NCI-H82 (cell line): Measurements from ENCODE around the gene HOXC10.

Experiments used
- DNase-seq: peaks from one replicate; lab custom pipeline; 2025; lab: John Stamatoyannopoulos, UW

Gene HOXC10

GRCh38 chr12:53950789-53951576 lies 34.0 kb upstream of the HOXC10 start:
- no peak for DNase-seq

- peak; percentile 65 for DNase-seq
These were observed 33.2 kb upstream of the HOXC10 start for GRCh38 chr12:53951577-53952334.

GRCh38 chr12:53952335-53952694 lies 32.6 kb upstream of the HOXC10 start:
- DNase-seq, result no peak

- DNase-seq, result no peak
These were observed 31.8 kb upstream of the HOXC10 start for GRCh38 chr12:53952871-53953734.

DNA sequence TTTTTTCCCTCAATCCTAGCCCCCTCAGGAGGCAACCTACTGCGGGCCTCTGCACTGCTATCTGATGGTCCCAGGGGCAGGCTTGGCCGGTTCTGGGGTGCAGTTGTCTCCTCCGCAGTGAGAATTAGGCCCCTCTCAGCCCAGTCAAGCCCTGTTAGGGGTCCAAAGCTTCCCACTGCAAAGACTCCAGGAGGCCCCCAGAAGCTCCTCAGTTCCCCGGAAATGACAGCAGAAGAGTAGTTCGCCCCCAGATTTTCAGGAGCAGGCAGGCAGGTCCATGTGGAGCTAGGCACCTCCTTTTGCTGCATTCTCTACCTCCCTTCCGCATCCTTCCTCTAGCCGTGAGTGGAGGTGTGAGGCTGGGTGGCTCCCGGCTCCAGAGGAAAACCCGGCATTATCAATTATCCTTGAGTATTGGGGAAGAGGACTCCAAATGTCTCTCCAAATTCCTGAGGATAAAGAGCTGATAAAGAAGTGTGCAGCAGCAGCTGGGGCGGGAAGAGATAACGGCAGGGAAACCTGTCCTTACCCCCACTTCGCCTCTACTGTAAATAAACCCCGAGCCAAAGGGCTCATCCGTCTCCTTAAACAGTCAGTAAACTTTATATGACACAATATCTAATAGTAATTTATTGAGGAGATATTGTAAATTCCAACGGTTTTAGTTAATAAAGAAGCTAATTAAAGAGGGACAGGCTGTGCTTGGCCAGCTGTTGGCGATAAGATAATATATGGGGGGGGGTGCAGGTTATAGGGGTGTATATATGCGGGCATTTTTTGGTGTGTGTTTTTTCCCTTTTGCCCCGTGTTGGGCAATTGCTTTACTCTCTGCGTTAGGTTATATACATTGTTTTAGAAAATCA lies 30.9 kb upstream of the HOXC10 start:
- DNase-seq, result no peak

- no peak for DNase-seq
These were observed 30.3 kb upstream of the HOXC10 start, which contains the start of gene HOXC12 for GRCh38 chr12:53954694-53955035. Gene HOXC12 (plus strand): TSS chr12:53954903. CDS start chr12:53954930, 27 bp downstream.

GRCh38 chr12:53955036-53955775 lies 29.7 kb upstream of the HOXC10 start:
- DNase-seq, result no peak

- no peak for DNase-seq
These were observed 29.1 kb upstream of the HOXC10 start for GRCh38 chr12:53955776-53956250.

DNA sequence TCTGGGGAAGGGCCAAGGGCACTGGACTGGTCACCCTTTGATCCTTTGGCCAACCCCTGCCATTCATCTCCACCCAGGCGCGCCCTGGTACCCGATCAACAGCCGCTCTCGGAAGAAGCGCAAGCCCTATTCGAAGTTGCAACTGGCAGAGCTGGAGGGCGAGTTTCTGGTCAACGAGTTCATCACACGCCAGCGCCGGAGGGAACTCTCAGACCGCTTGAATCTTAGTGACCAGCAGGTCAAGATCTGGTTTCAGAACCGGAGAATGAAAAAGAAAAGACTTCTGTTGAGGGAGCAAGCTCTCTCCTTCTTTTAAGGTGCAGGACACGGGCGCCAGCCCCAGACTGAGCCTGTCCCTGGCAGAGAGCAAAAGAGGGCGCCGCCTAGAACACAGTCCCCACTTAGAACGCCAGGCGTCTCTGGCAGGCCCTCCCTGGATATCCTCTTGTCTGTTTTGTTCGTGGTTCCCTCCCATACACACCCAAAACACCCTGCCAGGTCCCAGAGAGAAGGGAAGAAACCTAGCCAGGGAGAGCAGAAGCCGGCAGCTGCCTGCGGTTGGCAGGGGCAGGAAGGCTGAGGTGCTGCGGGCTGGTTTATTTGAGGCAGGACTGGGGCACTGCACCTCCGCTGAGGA lies 28.6 kb upstream of the HOXC10 start:
- DNase-seq, result no peak

DNA sequence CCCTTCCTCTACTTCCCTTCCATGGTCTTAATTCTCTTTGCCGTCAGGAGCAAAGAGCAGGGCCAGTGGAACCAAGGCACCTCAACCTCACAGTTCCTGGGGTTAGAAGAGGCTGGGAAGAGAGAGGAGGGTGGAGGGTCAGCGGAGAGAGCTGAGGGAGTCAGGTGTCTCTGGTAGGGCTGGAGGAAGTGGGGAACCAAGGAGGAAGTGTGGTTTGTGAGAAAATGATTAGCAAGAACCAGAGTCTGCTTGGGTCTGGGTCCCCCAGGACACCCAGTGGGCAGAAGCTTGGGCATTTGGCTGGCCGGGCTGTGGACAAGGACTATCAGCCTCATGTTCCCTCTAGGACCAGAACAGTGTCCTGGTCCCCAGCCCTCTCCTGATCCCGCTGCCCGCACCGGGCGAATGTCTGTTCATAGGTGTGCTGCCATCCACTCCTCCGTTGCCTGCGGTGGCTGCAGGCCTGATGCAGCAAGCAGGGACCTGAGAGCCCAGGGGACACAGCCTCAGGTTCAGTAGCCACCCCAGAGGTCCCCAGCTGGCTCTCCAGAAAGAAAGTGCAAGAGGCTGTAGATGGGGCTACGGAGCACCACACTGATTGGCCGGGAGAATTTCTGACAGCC lies 27.9 kb upstream of the HOXC10 start:
- DNase-seq, result no peak

DNA sequence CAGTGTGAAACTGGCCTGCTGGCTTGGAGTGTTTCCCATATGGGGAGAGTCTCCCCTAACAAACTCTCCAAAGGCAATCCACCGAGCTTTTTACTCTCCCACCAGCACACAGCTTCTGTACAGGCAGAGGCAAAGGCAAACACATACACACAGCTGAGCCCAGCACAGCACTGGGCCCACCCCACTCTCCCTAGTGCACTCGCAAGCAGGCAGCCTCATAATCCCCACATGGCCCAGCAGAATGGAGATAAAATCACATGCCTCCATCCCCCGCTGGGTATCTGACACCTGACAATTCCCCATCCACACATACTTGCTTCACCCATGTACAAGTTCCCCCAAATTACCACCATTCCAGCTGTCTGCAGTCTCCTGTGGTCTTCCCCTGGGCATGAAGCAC lies 26.8 kb upstream of the HOXC10 start:
- no peak for DNase-seq

- DNase-seq, result peak; percentile 43
These were observed 25.6 kb upstream of the HOXC10 start for GRCh38 chr12:53959314-53959713.

DNA sequence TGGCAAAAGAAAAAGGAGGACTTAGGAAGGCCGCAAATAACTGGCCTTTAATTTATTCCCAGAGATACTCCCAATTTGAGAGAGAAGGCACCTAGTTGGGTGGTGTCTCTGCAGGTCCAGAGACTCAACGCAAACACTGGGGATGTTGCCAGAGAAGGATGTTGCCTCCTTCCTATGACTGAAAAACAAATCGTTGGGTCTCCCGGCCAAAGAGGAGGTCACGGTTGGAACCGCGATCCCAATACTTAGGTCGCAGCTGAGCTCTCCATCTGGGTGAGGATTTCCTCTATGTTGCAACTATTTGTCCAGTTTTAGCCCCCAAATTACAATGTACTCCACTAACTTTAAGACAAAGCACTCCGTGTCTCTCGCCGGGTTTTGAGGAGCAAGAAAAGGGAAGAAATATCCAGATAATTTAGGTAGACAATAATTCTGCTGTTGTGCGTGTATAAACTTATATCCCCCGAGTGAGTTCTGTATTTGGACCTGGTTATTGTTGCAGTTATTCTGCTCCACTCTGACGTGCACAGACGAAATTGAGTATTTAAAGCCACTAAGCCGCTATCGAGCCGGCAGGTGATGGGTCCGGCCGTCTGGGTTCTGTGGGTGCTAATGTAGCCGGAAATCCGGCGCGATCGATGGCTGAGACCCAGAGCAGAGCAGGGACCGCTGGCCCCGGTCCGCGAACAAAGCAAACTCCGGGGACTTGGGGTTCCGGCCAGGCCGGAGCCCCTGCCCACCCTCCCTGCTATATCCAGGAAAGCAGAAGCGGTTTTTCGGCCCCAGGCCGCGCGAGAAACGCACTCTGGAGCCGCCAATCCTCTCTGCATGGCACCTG lies 24.5 kb upstream of the HOXC10 start:
- no peak for DNase-seq

DNA sequence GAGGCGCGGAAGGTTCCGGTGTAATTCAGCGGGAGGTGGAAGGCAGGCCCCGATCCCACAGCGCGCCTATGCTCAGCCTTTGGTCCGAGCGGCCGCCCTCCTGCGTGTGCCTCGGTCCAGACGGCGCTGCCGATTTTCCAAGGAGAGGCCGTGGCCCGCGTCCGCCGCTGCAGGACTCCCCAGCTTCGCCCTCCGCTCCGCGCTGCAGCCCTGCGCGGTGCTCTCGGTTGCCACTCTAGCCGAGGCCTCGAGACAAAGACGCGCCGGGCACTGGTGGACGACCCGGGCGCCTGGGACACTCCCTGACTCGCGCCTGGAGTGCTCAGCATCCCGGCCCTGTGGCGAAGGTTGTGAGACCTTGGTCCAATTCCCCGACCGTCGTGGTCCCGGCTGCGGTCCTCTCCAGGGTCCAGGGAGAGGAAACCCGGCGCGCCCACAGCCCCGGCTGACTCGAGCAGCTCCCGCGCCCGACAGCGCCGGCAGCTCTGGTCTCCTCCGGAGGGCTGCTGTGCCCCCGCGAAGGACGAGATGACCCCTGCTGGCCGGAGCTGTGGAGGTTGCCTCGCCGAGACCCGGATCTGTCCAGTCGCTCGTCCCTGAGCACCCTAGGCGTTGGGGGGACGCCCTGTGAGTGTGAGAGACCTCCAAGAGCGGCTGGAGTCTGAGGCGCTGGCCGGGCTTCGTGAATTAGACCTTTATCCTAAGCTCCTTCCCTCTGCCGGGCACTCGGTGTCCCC lies 23.8 kb upstream of the HOXC10 start:
- DNase-seq, result no peak

DNA sequence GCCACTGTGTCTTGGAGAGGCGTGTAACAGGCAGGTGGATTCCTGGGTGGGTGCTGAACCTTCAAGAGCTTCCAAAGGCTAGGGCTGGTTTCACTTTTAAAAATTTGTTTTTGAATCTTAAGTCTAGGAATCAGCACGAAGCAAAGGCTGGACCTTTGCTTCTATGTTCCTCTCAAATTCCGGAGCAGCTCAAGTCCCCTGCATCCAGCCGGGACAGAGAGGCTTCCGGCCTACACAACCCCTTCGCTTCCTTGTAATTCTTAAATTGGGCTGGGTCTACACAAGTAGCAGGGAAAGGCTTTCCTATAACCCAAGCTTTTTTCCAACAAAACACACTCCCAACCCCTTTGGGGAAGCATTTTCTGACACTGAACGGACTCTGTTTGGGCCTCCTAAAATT lies 21.9 kb upstream of the HOXC10 start:
- no peak for DNase-seq

DNA sequence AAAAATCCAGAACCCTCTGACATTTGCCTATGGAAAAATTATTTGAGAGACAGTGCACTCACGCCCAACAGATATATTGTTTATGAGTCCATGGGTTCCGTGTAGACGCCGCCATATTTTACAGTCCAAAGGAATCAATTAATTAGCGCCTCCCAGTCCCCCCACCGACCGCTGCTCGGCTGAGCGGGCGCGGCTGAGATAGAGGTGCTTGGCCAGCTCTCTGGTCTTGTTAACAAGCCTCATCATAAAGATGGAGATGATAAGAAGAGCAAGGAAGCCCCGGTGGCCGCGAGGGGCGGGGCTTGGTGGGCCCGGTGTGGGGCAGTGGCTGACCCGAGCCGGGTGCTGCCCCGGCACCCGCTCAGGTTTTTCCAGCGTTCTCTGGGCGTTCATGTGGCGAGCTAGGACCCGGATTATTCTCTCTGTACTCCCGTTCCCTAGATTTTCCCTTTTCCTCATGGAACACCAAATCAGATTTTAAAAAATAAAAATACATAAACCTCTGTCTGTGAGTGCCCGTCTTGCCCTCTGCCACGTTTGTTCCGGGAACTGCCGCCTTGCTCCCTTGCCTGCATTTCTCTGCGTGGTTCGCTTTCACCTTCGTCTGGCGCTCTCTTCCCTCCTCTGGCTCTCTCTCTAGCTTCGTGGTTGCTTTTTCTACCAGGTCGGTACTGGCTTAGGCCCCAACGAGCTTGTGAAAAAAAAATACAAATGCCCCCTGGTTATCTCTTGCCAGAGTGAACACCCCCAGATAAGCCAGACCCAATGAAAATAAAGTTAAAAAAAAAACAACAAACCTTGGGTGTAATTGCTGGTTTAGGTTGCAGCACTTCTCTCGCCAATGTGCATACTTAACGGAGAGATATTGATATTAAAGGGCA lies 21.3 kb upstream of the HOXC10 start:
- DNase-seq, result no peak

- no peak for DNase-seq
These were observed 20.6 kb upstream of the HOXC10 start for GRCh38 chr12:53964315-53964713.
